Measurements from ENCODE around the gene ZC3H15.

GRCh38 chr2:186531257-186531775 lies 45.3 kb downstream of the ZC3H15 start:
- no peak for TF ChIP-seq CTCF (IDR thresholded peaks at IDR 0.05)
- no peak for TF ChIP-seq POLR2A (IDR thresholded peaks at IDR 0.05)
